Hematopoietic multipotent progenitor cell treated with erythropoietin and hydrocortisone succinate and interleukin-3 and kit ligand, for 17 days (in vitro differentiated cells): ENCODE measurements around the gene ENOX1.

ENCODE experiments used
- DNase-seq: peaks from one replicate; pipeline ENCODE4 v3.0.0-alpha.2; 2015; ENCODE audit warnings: low spot score

ENOX1 gene

DNA sequence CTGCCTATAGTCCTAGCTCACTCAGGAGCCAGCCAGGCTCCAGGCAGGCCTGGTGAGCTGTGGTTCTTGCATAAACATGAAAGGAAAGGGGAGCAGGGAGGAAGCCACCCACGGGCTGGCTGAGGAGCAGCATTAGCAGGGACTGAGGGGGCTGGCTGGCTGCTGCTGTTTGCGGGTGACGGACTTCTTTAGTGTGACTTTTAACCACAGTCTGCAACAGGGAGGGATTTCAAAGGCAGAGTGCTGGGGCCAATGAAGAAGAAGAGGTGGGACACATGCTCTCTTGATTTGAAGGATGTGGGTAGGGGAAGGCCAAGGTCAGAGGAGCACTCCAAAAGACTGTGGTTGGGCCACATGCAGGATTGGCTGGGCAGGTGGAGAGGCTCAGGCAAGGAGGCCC, 540.4 kb downstream of the ENOX1 start:
- no peak for DNase-seq

DNA sequence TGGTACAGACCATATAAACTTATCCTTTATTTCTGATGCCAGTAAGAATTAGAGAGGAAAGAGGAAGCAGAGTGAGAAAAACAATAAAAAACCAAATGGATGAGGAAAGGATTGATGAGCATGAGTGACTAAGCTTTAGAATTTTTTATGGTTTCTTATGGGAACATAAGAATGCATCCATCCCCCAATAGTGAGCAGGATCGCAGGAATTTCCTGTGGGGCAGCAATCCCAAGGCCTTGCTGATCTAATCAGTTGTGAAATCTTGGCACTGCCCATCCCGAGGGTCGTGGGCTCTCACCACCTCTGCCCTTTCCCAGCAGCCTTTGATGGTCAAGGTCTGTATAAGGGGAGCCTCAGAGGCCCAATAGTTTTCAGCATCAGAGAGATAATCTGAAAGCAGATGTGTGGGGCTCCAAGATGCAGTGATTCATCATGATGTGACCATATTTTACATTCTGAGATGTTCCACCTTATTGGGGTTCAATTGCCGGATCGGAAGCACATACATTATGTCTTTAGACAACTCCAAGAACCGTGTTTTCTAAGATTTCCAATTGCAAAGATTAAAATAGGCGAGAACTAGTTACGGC, 541.3 kb downstream of the ENOX1 start:
- DNase-seq = no peak

DNA sequence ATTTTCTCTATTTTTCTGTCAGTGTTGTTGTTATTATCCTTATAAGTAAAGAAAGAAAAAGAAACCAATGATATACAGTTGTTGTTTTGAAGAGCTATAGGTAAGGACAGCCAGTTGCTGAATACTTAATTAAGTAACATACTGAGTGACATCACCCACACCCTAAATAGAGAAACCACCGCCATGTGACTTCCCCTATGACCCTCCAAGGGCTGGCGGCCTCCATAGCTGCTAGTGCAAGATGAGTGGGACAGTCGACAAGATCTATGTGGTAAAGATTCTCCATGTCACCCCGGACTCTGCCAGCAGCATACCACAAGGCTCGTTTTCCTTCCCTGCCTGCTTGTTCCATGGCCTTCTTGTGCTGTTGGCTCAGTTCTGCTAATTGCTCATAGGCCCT, 542.3 kb downstream of the ENOX1 start:
- DNase-seq = no peak

DNA sequence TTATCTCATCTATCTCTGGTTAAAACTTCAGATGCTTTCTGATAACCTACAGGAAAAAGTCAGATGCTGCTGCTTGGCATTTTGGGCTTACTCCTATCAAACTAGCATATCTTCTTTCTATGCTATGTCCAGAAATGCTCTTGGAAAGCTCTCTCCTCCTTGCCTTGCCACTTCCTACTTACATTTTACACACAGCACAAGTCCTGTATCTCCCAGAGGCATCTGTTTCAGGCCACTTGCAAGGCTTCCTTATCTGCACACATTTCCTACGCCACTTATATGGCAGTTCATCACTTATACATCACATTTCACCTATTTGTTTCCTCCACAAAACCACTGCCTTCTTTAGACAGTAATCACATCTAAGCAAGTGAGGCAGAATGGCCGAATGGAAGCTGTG, 543.1 kb downstream of the ENOX1 start:
- no peak for DNase-seq

DNA sequence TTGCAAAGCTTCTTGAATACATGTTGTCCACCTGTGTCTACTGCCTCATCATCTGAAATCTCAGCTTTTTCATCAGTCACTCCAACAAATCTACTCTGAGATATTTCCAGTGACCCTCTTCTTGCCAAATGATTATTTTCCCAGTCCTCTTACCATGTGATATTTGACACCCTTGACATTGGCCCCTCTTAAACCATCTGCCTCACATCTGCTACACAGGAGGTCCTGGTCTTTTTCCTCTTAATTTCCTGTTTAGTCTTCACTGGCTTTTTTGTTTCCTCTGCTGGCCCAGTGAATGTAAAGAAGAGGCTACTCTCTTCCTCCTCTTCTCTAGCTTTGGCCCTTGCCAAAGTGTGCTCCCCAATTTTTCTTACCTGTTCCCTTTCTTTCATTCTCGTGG, 544.7 kb downstream of the ENOX1 start:
- DNase-seq = no peak

DNA sequence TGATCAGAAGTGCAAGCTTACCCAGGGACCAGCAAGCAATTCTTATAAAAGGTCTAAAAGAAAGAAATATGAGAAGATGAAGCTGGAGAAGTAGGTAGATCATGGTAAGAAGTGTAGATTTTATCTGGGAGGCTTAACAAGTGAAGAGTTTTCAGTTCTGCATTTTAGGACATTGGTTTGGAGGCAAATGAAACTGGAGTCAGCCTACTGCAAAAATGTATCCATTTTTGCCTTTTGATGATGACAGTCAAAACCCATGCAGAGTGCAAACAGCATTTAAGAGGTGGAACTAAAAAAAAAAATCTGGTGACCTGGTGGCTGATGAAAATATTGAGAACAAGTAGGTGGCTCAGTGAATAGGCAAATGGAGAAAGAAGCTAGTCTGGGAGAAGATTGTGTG, 546.5 kb downstream of the ENOX1 start:
- no peak for DNase-seq

DNA sequence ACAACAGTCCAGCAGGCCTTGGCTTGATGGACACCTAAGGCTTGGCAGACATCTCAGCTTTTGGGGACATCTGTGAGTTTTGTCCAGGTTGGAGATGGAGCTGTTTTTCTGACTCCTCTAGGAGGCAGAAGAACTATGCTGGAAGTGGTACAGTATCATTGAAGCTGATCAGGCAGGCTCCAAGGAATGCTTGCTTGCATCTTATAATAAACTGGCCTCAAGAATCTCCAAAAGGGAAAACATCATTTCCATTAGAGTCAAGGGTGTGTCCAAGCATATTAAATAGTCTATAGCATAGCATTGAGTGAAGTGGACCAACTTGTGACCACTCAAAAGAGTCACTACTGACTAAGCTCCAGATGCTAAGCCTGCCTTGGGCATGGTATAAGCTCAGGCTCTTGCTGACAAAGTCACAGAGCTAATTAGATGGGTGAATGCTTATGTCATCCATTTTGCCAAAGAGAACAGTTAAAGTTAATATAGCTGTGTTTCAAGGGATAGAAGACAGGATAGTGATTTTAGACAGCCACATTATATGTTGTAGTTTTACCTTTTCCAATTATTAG, 547.4 kb downstream of the ENOX1 start:
- DNase-seq = no peak

DNA sequence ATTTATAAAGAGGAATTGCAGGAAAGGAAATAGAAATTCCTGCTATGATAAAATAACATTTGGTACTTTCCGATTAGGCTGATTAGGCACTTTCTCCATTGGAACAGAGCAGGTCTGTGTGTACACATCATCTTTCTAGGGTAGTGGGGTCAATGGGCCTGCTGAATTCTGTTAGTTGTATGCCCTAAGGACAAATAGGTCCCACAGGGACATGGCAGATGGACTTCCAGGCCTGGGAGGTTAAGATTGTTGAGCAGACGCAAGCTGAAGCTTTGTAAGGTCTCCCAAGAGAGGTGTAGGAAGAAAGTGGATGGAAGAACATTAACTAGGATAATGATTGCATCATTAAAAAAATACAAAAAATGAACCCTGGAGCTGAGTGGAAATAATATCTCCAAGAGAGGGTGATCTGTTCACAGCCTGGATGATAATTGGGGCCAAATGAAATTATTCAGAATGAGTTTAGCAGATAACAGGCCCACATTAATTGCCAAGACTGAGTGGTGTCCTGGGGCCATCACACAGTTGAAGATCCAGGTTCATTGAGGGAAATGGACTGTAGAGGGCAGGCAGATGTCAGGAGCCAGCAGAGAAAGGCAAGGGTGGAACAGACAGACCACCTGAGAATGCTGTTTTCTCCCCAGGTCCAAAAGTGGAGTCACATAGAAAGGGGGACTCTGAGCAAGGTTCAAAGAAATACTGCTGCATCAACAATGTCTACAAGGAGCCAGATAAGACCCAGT, 548.3 kb downstream of the ENOX1 start:
- no peak for DNase-seq

DNA sequence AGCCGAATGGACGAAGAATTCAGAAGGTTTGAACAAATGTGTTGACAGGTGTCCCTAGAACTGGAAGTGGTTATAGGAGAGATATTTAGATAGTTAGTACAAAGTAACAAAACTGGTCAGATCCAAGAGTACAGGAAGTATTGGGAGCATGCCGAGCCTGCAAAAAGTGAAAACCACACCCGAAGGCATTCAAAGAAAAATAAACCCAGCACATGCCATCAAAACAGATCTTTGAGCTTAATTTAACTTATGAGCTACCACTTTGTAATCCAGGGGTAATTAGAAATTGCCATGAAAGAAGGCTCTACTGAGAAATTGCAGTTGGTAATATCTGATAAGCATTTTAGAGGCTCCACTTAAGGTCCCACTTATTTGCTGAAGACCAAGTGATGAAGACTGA, 549.2 kb downstream of the ENOX1 start:
- no peak for DNase-seq

DNA sequence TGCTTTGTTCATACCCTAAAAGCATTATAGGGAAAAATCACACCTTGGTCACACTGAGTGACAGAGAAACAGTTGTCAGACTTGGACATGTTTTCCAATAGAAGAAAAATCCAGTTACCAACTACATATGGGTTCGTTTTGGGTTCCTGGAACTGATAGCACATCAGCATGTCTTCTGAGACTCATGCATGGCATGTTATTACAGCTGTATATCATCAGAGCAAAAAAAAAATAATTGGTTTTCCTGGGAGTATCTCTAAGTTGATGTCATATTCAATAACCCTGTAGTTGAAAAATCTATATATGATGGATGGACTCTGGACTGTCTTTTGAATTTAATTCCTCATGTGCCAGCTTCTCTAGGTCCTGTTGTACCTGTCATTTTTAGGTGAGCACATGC, 551.7 kb downstream of the ENOX1 start:
- no peak for DNase-seq

DNA sequence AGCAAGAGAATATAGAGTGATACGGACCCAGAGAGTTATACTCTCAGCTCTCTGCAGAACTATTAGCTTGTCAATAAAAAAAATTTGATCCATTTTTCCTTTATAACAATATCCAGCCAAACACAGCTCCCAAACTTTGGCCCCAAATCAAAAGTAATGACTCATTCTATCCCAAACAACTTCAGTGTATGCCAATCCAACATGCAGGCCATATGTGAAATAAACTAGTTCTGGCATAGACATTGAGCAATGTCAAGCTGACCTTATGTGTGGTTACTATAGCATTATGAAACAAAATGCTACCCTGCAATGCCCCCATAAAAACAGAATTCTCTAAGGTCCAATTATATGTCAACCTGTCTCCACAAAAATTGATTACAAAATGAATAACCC, 553.9 kb downstream of the ENOX1 start:
- DNase-seq = no peak

DNA sequence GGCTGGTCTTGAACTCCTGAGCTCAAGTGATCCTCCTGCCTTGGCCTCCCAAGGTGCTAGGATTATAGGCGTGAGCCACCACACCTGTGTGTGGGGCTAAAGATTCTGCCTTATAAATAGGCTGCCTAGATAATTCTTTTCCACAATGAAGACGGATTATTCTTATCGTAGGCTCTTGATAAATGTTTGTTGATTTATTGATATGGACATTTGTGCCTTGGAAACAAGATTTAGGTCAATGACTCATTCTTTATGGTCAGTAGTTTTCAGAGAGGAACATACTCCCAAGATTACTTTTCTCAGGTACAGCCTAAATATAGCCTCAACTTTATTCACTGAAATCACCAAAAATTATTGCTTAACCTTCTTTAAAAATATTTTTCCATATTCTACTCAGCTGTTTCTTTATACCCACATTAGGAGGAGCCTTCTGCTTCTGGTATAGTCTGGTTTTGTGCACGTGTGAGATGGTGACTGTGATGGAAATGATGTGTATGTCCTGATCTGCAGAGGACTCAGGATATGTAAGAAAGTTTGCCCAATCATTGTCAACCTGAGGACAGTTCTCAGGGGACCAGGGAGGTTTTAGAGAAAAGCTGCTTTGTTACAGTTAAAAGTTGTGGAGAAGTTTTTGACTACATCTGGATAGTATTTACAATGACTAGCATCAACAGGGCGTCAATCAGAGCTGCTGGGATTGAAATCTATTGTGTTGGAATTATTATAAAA, 554.5 kb downstream of the ENOX1 start:
- no peak for DNase-seq

DNA sequence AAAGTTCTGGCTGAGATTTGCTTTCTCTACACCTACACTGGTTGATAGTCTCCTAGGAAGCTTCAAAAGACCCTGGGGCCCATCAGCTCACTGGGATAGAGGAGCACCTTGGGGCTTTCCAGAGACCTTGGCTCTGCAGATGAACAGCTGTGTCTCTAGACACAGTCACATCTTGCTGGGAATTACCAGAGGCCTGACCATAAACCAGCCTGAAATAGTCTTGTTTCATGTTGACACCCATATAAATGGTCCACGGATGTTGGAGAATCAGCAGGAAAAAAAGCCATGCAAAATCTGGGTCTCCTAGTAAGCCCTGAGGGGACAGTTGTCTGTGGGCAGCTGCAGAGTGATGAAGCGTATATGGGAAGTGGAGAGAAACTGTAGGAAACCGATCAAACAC, 555.8 kb downstream of the ENOX1 start:
- DNase-seq = no peak

DNA sequence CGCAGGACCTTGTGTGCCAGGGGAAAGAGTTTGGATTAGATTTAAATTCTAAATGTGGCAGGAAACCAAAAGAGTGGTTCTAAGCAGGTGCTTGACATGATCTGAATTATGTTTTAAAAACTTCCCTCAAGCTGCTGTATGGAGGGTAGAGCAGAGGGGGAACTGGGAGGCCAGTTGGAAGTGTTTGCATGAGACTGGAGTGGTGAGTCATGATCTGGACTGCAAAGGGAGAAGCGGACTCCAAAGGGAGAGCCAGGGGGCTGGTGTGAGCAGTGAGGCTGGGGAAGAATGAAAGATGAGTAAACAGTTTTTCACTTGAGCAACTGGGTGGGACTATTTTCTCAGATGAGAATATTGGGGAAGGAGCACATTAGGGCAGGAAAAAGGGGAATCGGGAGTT, 557.3 kb downstream of the ENOX1 start:
- no peak for DNase-seq

DNA sequence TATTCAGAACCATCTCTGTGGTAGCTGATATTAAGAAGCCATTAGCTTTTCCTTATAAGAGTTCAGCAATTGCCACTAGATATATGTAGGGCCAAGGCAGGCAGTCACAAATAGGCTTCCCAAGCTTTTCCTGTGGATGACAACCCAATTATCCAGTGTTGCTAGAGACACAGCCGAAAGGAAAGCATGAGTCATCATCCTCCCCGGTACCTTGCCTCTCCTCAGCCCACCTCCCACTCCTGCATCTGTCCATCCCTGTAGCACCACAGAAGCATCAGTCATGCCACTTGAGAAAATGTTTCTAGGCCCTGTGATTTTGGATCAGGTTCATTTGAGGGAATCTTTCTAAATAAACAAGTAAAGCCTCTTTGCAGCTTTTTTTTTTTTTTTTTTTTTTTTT, 559.1 kb downstream of the ENOX1 start:
- DNase-seq = no peak

DNA sequence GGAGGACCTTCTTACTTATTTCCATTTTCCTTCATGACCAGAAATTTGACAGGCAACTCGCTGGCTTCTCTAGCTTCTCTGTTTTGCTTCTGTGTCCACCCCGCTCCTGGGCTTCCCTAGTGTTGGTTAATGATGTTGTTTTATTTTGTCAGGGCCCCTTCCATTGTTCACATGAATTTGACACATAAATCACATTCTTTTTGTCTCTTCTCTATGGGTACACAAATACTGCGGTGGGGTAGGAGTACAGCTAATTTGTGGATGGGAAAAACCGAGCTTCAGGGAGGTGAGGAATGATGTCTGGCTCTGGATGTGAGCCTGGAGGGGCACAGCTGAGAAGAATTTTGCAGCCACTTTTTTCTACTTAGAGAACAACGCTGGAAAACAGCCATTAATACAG, 563.6 kb downstream of the ENOX1 start:
- no peak for DNase-seq

DNA sequence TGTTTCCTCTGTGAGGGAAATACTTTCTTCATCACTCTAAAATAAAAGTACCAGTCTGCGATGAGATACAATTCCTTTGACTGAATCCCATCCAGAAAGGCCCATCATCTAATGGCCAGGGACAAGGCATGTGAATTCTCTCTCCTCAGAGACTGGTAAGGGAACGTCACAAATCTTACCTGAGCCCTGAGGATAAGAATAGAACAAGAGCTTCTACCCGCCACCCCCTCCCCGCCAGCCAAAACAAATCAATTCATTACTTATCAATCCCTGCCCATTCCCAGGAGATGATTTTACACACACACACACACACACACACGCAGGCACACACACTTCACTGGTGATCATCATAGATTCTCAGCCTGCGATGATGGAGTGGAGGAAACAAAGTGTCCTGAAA, 564.7 kb downstream of the ENOX1 start:
- no peak for DNase-seq

DNA sequence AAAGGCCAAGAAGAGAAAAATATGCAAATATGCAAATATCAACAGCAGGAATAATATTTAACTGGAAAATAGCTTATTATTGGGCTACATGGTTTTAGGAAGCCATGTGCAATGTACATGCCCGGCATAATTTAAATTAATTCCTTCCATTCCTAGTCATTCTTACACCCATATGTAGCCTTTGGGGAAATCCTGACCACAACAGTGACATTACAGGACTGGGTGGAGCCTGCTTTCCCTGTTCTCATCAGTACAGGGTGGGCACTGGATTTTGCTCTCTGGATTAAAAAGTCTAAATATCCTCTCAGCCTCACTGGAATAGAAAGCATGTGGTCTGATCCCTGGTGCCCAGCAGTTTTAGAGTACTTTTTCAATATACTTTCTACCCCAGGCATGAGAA, 565.2 kb downstream of the ENOX1 start:
- no peak for DNase-seq

DNA sequence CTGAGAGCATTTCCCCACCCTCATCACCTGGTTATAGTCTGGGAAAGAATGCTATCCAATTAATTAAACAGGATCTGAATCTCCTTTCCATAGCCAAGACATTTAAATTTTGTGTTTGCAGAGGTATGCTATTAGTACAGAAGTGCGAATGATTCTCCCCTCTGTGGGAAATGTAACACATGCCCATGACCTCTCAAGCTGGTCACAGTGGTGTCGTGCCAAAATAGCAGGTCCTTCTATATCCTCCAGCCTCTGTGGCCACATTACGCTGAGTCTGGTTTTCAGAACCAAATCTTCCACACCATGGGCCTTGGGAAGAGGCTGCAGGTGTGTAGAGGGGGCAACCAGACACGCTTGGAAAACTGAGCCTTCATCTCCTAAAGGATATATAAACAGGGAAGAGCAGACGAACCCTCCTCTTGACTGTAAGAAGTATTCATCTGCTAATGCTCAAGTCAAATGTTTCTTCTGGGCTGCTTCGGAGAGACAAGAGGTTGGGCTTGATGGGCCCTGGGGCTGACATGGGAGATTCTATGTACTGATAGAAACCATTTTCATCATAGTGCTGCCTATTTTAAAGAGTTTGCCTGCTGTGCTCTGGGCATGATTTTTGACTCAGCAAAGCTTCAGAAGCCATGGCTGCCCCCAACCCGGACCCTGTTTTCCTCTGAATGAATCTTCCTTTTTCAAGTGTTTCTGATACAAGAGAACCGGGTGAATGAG, 565.7 kb downstream of the ENOX1 start:
- no peak for DNase-seq

DNA sequence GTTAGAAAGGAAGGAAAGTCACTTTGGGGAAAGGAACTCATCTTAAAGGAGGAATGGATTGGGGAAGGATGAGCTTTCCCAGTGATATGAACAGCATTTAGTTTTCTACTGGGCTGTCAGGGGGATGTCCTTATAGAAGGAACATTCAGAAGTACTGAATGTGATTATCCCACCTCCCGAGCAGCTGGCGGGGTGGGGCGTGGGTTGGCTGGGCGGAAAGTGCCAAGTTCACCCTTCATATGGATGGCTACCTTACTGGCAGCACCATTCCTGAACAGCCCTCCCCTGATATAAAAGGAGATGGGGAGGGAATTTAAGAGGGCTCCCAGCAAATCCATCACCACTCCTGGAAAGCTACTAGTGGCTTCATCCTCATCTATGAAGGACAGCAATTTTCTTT, 572.6 kb downstream of the ENOX1 start:
- no peak for DNase-seq

DNA sequence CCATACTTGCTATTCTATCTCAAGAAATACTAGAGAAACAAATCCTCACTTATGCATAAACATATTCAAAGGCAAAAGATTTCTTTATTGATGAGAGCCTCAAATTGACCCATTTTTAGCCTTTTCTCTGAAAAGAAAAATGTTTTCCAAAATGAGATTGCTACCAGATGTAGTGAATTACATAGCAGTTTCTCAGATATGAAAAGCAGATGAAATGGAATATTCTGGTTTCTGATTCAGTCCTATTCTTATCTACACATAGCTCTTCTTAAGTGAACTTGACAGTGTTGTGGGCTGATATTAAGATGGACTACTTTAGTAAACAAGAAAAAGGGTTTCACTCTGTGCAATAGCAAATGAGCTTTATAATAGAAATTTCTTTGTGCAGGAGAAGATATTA, 579.9 kb downstream of the ENOX1 start:
- no peak for DNase-seq

DNA sequence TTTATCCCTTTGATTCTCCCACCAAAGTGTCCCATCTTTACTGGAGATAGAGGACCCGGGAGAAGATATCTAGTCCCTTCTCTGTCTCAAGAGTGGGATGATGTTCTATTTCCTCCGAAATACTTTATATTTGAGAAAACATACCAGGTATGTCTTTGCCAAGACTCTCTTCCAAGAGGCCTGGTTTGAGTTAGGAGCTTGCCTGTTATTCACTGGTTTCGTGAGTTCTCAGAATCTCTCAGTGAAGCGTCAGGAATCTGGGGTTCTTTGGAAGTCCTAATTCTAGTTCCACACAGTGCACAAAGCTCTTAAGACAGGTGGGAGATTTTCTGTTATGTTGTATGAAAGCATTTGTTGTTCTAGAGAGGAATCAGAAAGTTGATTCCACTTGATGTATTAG, 581.4 kb downstream of the ENOX1 start:
- no peak for DNase-seq

DNA sequence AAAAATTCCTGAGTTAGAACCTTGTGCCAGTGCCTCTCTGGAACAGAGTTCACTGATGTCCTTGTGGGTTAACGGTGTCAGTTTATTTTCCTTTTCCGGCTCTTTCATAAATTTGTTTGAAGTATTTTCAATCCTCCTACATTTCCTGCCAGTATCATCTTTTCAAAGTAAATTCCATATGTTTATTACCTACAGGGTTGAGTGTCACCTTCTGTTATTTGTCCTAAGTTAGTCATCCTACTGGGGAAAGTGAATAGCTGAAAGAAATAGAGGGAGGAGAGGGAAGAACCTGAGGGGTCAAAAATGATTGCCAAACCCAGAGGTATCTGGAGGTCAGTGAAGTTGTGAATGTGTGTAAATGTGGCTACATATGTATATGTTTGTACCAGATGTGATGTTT, 582.2 kb downstream of the ENOX1 start:
- no peak for DNase-seq
